ENCODE results near the gene GMPS. TPM values are rescaled to one million over a fixed set of nuclear protein-coding genes. Genes with fewer than 3 reads are reported as not detected.

The GMPS gene
- total and polyA plus RNA-seq, 2 of the 13 experiments (the other 11 are each of a cell fraction or from before 2014, with no cell fraction given), result 29.6 to 85.5 TPM

DNA sequence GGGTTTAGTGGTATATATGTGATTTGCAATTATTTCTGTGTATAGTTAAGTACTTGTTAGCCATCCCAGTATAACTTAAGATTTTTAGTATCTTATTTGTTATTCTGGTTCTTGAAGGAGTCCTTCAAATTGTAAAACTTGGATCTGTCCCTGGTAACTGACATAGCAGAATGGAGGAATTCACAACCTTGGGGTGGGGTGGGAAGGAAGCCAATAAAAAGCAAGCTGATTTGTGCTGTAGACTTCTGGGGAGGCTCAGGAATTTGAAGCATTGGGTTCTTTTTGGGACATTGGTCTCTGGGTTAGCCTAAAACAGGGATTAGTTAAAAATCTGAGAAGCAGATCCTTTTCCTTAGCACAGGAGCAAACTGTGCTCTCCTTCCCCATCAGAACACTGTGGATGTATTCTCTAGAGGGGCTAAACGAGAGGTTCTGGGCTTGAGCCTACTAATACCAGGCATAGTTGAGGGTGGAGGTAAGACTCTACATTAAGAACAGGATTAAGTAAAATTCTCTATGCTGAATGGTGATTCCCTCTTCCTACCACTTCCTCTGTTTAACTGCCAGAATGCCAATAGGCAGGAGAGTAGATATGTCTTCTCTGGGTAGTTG, 42.2 kb downstream of the GMPS start (continued):
- TF ChIP-seq, protein P1, sequence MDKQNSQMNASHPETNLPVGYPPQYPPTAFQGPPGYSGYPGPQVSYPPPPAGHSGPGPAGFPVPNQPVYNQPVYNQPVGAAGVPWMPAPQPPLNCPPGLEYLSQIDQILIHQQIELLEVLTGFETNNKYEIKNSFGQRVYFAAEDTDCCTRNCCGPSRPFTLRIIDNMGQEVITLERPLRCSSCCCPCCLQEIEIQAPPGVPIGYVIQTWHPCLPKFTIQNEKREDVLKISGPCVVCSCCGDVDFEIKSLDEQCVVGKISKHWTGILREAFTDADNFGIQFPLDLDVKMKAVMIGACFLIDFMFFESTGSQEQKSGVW (CRISPR knock-in tag; IDR thresholded peaks at IDR 0.05; ENCODE audit: borderline replicate concordance), result no peak
- TF ChIP-seq DMAP1 (CRISPR knock-in tag; IDR thresholded peaks at IDR 0.05) (no peak), ZNF580 (CRISPR knock-in tag; IDR thresholded peaks at IDR 0.05; ENCODE audit: borderline replicate concordance, low read depth) (no peak), MIXL1 (CRISPR knock-in tag; IDR thresholded peaks at IDR 0.05) (no peak)

- no peaks in the 10 kb centered on the region for H3K27me3 ChIP-seq (ENCODE audit: control insufficient read depth in 1 of 2, insufficient read depth in 2 of 2, low read length in 2 of 2)
- ChIA-PET CTCF (ENCODE audit: low intra/inter-chr PET ratio, low total read pairs) (no interaction called here), POLR2A (no interaction called here)
- no peaks in the 10 kb centered on the region for H4K20me1 ChIP-seq (ENCODE audit: insufficient read depth, low read length)
- H3K36me3 ChIP-seq (replicated peaks in 1 of 2; ENCODE audit: control insufficient read depth in 1 of 2, insufficient read depth in 2 of 2, low read length in 2 of 2), result peaks cover 9 to 48% of the 10 kb centered on the region in 2 experiments; a peak in 4 of 5 replicates
- H3K4me3 ChIP-seq (replicated peaks in 1 of 3; ENCODE audit: insufficient read depth in 1 of 3, low read depth in 2 of 3, low read length in 3 of 3), result no peak overlapping the region
- H3K4me2 ChIP-seq (ENCODE audit: low read depth, low read length), result no peak overlapping the region
- H2AFZ ChIP-seq (ENCODE audit: low read length), result no peak overlapping the region
- H3K9me3 ChIP-seq (ENCODE audit: low read length), result no peaks in the 10 kb centered on the region
- DNase-seq (ENCODE audit: low spot score) (no peak), FAIRE-seq (no peak), ATAC-seq (no peak)
- TF ChIP-seq MZF1 (CRISPR knock-in tag; IDR thresholded peaks at IDR 0.05; ENCODE audit: borderline replicate concordance), result no peak
- no peak for TF ChIP-seq NFYC (CRISPR knock-in tag; IDR thresholded peaks at IDR 0.05)
- TF ChIP-seq ZNF501 (CRISPR knock-in tag; IDR thresholded peaks at IDR 0.05), result no peak
- TF ChIP-seq MLLT10 (CRISPR knock-in tag; IDR thresholded peaks at IDR 0.05), result no peak
- no peak for TF ChIP-seq ELF3 (CRISPR knock-in tag; IDR thresholded peaks at IDR 0.05)
- TF ChIP-seq ATF2 (CRISPR knock-in tag; IDR thresholded peaks at IDR 0.05), result no peak
- TF ChIP-seq PHF20 (CRISPR knock-in tag; IDR thresholded peaks at IDR 0.05), result no peak
- H3K4me1 ChIP-seq (ENCODE audit: insufficient read depth, low read length), result no peaks in the 10 kb centered on the region
- H3K27ac ChIP-seq (ENCODE audit: extremely low read length, insufficient read depth, low read length), result no peak overlapping the region
- 100% methylated on average over 1 of the region's 1 CpG for WGBS (ENCODE audit: low lambda C conversion rate)
- no peak overlapping the region for H3K9ac ChIP-seq (ENCODE audit: insufficient read depth, low read depth, low read length)
- no peaks in the 10 kb centered on the region for H3K79me2 ChIP-seq (ENCODE audit: insufficient read depth, low read length)
- BruUV-seq (replicated peaks), result no TSS peak
- intact Hi-C loops (cut with micrococcal nuclease; ENCODE audit: unreplicated experiment), result no loop called here
- in situ Hi-C loops (cut with HindIII; ENCODE audit: extremely low pct_ligation_motif_present, low pct_unique_long_range_greater_than_20kb), result no loop called here
These were observed 47.3 kb downstream of the GMPS start for GRCh38 chr3:155917781-155918180.
